Urinary bladder (tissue), 4 donors: ENCODE data around the gene DEFB129. TPM values are rescaled to one million over a fixed set of nuclear protein-coding genes. Genes with fewer than 3 reads are reported as not detected.

Experiments
- DNase-seq: peaks from one replicate; pipeline ENCODE4 v3.0.0-alpha.2; 2015; ENCODE audit errors: extremely low spot score
- H3K27ac ChIP-seq: one replicate; pipeline ENCODE4 v1.5.1; 2013; ENCODE audit warnings: low read depth, mild to moderate bottlenecking, moderate library complexity
- H3K36me3 ChIP-seq: one replicate; pipeline ENCODE4 v1.6.1; 2013; ENCODE audit warnings: mild to moderate bottlenecking, moderate library complexity; ENCODE audit not compliant: insufficient read depth
- H3K4me1 ChIP-seq: one replicate; pipeline ENCODE4 v1.6.1; 2013; ENCODE audit warnings: mild to moderate bottlenecking, moderate library complexity; ENCODE audit not compliant: insufficient read depth
- H3K4me3 ChIP-seq: one replicate; pipeline ENCODE4 v1.5.1; 2013; ENCODE audit warnings: low read depth, low read length
- WGBS: extraction: QIAGEN DNeasy Blood & Tissue Kit; methylation state at CpG from one replicate; pipeline ENCODE4 v1.1.7; 2013; 5-methylcytosine and 5-hydroxymethylcytosine counted together
- polyA plus RNA-seq: library from polyadenylated mRNA; stranded (reverse); fragments of 200-250 nt; gene quantifications from one replicate; pipeline ENCODE4 v1.2.3, GENCODE V29; 2013
- total RNA-seq: library from RNA; depleted of rRNA; stranded (reverse); fragments of >200 nt; gene quantifications from one replicate; pipeline ENCODE4 v1.2.3, GENCODE V29; 2014
- donor health status: healthy with polysubstance abuse.
- donor health status: healthy.

DEFB129 gene
- total and polyA plus RNA-seq, 2 donors = not detected

- DNase-seq = no peak
- H3K36me3 ChIP-seq = no peaks in the 10 kb centered on the region
- 85% methylated on average over 13 of the region's 13 CpGs for WGBS
- no peak overlapping the region for H3K4me3 ChIP-seq
- H3K27ac ChIP-seq = no peak overlapping the region
- no peaks in the 10 kb centered on the region for H3K4me1 ChIP-seq
These were observed 36.6 kb downstream of the DEFB129 start for GRCh38 chr20:263701-264100.

GRCh38 chr20:266596-267562 is 39.8 kb downstream of the DEFB129 start:
- H3K36me3 ChIP-seq = no peaks in the 10 kb centered on the region
- H3K27ac ChIP-seq = no peak overlapping the region
- H3K4me3 ChIP-seq = peak overlapping the region; percentile 12
- WGBS = 8% methylated on average over 43 of the region's 43 CpGs
- no peaks in the 10 kb centered on the region for H3K4me1 ChIP-seq
- DNase-seq = no peak

DNA sequence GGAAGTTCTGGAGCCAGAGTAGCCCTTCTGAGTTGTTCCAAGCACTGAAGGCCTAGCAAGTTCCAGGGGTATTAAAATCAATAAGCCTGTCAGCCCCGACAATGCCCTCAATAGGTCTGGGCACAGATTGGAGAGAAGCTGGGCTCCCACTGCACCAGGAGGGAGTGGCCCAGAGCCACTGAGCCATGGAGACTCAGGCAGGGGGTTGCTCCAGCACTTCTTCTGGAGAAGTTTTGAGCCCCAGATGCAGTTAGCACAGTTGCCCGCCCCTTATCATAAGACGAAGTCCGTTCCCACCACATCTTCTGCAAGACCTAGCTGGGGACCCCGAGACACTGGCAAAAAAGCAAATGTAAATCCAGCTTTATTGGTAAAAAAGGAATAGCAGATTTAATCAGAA is 43.5 kb downstream of the DEFB129 start:
- H3K4me3 ChIP-seq = no peak overlapping the region
- DNase-seq = no peak
- 88% methylated on average over 5 of the region's 5 CpGs for WGBS
- no peaks in the 10 kb centered on the region for H3K36me3 ChIP-seq
- no peaks in the 10 kb centered on the region for H3K4me1 ChIP-seq
- H3K27ac ChIP-seq = no peak overlapping the region

GRCh38 chr20:271069-271468 is 44.0 kb downstream of the DEFB129 start:
- WGBS = 89% methylated on average over 4 of the region's 4 CpGs
- no peak for DNase-seq
- Histone ChIP-seq H3K4me3 (no peak overlapping the region), H3K36me3 (no peaks in the 10 kb centered on the region), H3K4me1 (no peaks in the 10 kb centered on the region), H3K27ac (no peak overlapping the region)

GRCh38 chr20:271528-271927 is 44.5 kb downstream of the DEFB129 start:
- no peak overlapping the region for H3K27ac ChIP-seq
- no peak for DNase-seq
- no peaks in the 10 kb centered on the region for H3K36me3 ChIP-seq
- H3K4me3 ChIP-seq = no peak overlapping the region
- no peaks in the 10 kb centered on the region for H3K4me1 ChIP-seq

- H3K4me3 ChIP-seq = no peak overlapping the region
- H3K4me1 ChIP-seq = no peaks in the 10 kb centered on the region
- H3K27ac ChIP-seq = no peak overlapping the region
- H3K36me3 ChIP-seq = no peaks in the 10 kb centered on the region
- DNase-seq = no peak
These were observed 45.7 kb downstream of the DEFB129 start for GRCh38 chr20:272718-273117.

DNA sequence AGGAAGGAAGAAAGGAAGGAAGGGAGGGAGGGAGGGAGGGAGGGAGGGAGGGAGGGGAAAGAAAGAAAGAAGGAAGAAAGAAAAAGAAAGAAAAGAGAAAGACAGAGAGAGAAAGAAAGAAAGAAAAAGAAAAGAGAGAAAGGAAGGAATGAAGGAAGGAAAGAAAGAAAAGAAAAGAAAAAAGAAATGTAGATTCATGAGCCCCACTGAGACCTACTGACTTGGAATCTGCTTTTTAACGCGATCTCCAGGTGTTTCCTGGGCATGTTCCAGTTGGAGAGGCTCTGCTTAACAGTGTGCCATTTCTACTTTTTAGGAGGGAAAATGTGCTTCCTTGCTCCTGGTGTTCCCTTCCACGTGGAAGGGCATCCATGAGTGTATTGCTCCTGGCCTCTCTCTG is 46.8 kb downstream of the DEFB129 start:
- DNase-seq = no peak
- Histone ChIP-seq H3K4me3 (no peak overlapping the region), H3K4me1 (no peaks in the 10 kb centered on the region), H3K36me3 (peaks cover 3% of the 10 kb centered on the region), H3K27ac (no peak overlapping the region)
- WGBS = 72% methylated on average over 3 of the region's 3 CpGs

- Histone ChIP-seq H3K36me3 (peaks cover 3% of the 10 kb centered on the region), H3K4me3 (no peak overlapping the region), H3K27ac (no peak overlapping the region), H3K4me1 (no peaks in the 10 kb centered on the region)
- no peak for DNase-seq
- 89% methylated on average over 7 of the region's 7 CpGs for whole genome bisulfite sequencing
These were observed 48.7 kb downstream of the DEFB129 start for GRCh38 chr20:275791-276190.

DNA sequence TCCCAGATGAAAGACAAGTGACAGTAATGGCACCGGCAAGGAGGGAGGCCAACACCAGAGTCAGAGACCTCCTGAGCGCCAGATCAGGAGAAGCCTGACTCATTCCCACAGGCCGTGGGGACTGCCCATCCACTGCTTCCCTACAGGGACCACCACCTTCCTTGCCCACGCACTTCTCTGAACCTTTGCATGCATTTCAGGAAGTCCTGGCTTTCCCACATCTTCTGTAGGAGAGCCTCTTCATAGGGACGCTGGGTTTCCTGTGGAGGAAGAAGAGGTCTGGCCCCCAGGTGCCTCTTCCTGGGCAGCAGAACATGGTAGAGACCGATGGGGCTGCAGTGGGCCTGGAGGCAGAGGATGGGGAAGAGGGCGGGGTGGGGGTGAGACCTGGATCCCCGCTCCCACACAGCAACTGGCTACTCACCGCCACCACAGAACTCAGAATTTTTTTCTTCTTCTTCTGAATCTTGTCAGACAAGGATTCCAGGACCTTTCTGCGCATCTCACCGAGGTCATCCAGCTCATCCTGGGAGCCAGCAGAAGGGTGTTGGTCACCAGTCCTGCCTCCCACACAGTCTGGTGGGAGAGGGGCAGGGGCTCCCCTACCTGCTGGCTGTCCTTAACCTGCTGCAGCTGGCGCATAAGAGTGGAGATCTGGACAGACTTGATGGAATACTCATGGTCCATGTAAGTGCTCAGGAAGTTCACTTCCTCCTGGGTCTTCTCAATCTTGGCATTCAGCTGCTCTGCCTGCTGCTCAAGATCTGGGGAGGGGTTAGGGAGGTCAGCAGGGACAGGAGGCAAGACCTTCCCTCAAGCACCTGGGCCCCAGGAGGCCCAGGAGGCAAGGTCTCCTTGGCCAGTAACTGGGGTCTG is 49.8 kb downstream of the DEFB129 start:
- Histone ChIP-seq H3K27ac (no peak overlapping the region), H3K4me3 (no peak overlapping the region), H3K4me1 (no peaks in the 10 kb centered on the region), H3K36me3 (peaks cover 3% of the 10 kb centered on the region)
- 91% methylated on average over 12 of the region's 12 CpGs for WGBS
- DNase-seq = no peak

GRCh38 chr20:277496-277781 is 50.4 kb downstream of the DEFB129 start:
- WGBS = 23% methylated on average over 3 of the region's 3 CpGs
- peaks cover 3% of the 10 kb centered on the region for H3K36me3 ChIP-seq

DNA sequence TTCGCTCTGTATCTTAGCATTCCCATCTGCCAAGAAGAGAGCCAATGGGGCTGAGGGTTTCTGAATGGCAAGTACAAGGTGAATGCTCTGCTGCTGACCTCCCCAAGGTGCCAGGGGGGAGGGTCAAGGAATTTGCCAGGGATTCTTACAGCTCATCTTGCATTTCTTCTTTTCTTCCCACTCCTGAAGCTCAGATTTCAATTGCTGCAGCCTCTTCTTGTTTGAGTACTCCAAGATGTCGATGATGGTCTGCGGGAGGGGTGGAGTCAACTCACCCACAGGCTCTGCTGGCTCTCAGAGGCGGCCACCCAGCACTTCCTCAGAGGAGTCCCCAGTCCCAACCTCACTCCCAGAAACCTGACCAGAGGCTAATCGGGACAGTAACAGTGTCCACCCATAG is 51.1 kb downstream of the DEFB129 start:
- H3K4me3 ChIP-seq = no peak overlapping the region
- no peaks in the 10 kb centered on the region for H3K4me1 ChIP-seq
- no peak for DNase-seq
- 84% methylated on average over 5 of the region's 5 CpGs for WGBS
- peaks cover 3% of the 10 kb centered on the region for H3K36me3 ChIP-seq
- no peak overlapping the region for H3K27ac ChIP-seq

More at GRCh38 chr20:277496-277781, 50.4 kb downstream of the DEFB129 start:
- Histone ChIP-seq H3K4me3 (no peak overlapping the region), H3K27ac (no peak overlapping the region), H3K4me1 (no peaks in the 10 kb centered on the region)
- DNase-seq = no peak

- no peak overlapping the region for H3K27ac ChIP-seq
- no peak for DNase-seq
- 70% methylated on average over 73 of the region's 88 CpGs for WGBS
- no peaks in the 10 kb centered on the region for H3K4me1 ChIP-seq
- peaks cover 3% of the 10 kb centered on the region for H3K36me3 ChIP-seq
- H3K4me3 ChIP-seq = no peak overlapping the region
These were observed 51.8 kb downstream of the DEFB129 start for GRCh38 chr20:278607-279571.
